Loucy (cell line): ENCODE results near the gene CTNNA2.

Experiments used
- EZH2phosphoT487 ChIP-seq: fragments of 200-600 bp; IDR thresholded peaks from 2 replicates; pipeline ENCODE4 v1.6.1; 2018; ENCODE audit warnings: antibody characterized with exemption, mild to moderate bottlenecking, moderate library complexity, borderline replicate concordance
- TF ChIP-seq, protein P1 (sequence below): fragments of 200-600 bp; sonication (generic); conservative IDR thresholded peaks from 2 replicates; pipeline ENCODE4 v1.5.1; 2014; ENCODE audit warnings: mild to moderate bottlenecking, antibody characterized with exemption, low read length

DNA sequence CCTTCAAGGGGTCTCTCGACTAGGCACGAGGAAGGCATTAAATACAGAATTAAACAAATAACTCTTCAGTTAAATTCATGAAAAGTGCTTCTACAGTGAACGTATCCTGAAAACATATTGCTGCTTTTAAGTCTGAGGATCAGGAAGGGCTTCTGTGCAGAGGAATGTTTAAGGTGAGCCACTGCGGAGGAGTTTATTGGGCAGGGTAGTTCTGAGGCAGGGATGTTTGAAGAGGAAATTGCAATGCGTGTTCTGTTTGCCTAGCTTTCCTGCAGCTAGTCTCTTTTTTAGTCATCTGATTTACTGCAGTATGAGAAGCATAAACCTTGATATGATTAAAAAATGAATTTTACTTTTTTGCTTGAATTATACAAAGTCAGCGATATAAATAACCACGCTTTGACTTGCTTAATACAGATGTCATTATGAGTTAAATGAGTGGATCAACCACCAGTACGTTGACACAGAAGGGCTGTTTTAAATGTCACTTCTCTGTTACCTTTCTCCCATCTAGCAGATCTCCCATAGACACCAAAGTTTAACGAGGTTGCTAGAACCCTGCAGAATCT is 98.7 kb downstream of the CTNNA2 start:
- TF ChIP-seq, protein P1, sequence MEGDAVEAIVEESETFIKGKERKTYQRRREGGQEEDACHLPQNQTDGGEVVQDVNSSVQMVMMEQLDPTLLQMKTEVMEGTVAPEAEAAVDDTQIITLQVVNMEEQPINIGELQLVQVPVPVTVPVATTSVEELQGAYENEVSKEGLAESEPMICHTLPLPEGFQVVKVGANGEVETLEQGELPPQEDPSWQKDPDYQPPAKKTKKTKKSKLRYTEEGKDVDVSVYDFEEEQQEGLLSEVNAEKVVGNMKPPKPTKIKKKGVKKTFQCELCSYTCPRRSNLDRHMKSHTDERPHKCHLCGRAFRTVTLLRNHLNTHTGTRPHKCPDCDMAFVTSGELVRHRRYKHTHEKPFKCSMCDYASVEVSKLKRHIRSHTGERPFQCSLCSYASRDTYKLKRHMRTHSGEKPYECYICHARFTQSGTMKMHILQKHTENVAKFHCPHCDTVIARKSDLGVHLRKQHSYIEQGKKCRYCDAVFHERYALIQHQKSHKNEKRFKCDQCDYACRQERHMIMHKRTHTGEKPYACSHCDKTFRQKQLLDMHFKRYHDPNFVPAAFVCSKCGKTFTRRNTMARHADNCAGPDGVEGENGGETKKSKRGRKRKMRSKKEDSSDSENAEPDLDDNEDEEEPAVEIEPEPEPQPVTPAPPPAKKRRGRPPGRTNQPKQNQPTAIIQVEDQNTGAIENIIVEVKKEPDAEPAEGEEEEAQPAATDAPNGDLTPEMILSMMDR, result no peak
- TF ChIP-seq EZH2phosphoT487, result no peak
